GM19328 (cell line): ENCODE results near the gene FARSB.
"Not testable (repeated sequence)": the region's sequence is repeated elsewhere in the genome, so short reads cannot be mapped to it uniquely, and the experiment has no call there.

Experiments
- ATAC-seq: cut with Tn5 transposase; IDR thresholded peaks from one replicate; pipeline ENCODE4 v1.9.1; 2021; ENCODE audit warnings: mild to moderate bottlenecking, moderate library complexity; ENCODE audit not compliant: unreplicated experiment

FARSB gene

DNA sequence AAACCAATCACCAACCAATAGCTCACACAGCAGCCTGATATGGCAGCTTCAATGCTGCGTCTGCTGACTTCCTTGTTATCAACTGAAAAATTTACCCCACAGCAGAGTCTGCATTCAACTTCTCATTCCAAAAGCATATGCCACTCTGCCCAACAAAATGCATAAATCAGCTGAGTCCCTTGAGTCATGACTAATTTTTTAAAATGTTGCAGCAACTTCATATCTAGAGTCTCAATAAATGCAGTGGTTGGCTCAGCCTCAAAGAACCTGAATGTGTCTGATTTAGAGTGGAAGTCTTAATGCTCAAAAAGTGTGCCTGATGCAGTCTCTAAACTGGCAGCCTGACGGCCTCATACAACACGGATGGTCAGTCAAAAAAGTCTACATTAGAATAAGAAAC lies 46.5 kb downstream of the FARSB start:
- no peak for ATAC-seq

DNA sequence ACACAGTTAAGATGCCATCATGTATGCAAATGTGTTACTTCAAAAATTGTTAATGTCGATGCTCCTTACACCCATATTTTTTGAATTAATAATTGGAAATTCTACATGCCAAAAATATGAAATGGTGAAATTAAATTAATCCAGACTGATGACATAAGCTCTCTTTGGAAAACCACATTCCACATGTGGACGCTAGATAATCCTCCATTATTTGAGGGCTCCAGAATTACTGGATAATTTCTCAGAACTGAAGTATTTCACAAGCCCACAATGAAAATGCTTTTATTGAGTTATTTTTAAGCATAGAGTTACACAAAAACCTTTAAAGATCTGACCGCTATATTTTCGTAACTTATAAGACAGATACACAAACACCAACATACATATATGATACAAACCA lies 47.8 kb downstream of the FARSB start:
- ATAC-seq: no peak

DNA sequence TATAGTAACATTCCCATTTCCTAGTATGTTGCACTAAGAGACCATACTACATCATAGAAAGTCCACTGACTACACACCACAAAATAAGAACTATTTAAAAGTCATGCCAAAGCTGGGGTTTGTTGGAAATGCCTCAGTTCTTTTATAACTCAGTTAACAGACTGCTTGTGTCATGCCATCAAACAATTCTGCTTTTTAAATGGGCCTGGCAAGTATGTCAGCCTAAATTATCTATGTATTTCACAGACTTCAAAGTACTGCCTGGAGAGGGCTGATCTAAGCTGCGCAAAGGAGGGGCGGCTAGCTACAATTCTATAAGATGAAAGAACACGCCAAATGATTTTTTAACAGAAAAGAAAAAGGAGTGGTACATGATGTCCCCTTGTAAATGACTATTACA lies 49.6 kb downstream of the FARSB start:
- ATAC-seq: no peak

DNA sequence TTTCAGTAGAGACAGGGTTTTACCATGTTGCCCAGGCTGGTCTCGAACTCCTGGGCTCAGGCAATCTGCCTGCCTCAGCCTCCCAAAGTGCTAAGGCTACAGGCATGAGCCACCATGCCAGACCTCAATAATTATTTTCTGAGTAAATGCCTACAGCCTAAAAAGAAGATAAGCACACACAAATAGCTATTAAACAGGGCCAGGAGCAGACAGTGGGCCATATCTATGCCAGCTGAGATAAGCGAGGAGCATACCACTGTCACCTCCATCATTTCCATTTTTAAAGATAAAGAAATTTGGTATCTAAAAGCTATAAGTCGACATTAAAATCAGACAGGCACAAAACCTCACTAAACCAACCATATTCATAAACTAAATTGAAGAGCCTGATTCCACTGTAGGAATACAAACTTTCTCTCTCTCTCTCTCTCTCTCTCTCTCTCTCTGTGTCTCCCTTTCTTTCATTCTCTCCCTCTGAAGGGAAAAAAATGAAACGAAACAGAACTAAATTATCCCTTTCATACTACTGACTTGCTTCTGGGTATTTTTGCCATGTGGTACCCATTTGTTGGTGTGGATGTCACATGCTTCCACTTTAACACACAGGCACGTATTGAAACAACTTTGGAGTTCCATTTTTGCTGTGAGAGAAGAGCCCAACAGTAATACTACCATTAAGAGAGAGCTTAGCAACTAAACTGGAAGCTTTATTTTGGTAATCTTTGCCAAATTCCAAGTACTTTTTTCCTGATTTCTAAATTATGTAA lies 51.0 kb downstream of the FARSB start:
- no peak for ATAC-seq

DNA sequence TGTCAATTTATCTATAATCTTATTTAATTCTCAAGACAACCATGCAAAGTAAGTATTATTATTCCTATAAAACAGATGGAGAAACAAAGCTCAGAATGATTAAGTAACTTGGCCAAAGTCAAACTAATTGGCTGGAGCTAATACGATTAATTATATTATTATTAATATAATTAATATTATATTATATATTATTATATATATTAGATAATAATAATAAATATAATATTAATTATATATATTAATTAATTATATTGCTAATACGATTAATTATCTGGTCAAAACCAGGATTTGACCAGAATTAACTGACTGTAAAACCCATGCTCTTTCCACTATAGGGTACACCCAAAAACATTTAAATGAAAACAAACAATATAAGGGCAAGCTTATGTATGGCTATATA lies 52.4 kb downstream of the FARSB start:
- no peak for ATAC-seq

DNA sequence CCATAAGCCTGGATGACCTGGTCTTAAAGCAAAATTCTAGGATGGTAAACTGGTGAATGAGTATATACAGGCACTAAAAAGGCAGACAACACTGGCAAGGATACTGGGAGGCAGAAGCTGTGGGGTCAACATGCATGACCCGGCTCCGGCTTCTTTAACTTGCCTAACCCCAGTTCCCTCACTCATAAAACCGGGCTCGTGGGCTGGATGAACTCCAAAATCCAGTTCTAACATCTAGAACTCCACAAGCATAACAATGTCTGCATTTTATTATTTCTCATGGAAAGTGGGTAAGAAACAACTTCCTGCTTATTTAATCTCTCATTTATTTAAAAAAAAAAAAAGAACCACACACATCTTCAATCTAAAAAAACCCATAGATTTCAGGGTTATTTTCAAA lies 57.3 kb downstream of the FARSB start:
- ATAC-seq: no peak

DNA sequence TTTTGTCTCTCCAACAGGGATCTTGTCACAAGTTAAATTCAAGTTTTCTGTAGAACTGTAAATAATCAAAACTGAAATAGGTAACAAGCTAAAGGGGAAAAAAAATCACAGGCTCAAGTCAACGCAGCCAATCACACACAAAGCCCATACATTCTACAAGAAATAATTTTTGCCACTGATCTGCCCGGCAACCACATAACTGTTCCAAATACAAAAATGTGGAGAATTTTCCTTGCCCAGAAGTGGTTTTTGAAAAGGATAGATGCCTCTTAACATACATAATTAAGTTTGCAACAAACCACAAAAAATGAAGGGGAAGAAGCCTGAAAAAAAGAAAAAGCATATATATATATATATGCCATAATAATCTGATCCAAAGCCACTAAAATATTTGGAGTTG lies 60.3 kb downstream of the FARSB start:
- no peak for ATAC-seq

DNA sequence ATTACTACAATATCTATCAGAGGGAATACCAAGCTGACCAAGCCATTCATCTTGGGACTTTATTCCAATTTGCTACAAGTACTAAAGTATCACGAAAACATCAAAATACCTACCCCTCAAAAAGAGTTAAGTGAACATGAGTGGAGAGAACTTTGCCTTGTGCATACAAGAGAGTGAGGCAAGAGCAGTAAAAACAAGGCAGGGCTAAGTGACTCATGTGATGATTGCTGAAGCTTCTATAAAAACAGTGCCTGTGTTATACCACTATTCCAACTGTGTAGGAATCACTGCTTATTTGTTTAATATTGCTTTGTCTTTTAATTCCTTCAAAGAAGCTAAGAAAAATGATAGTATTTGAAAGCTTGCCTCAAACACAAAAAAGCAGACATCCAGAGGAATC lies 61.2 kb downstream of the FARSB start:
- no peak for ATAC-seq

DNA sequence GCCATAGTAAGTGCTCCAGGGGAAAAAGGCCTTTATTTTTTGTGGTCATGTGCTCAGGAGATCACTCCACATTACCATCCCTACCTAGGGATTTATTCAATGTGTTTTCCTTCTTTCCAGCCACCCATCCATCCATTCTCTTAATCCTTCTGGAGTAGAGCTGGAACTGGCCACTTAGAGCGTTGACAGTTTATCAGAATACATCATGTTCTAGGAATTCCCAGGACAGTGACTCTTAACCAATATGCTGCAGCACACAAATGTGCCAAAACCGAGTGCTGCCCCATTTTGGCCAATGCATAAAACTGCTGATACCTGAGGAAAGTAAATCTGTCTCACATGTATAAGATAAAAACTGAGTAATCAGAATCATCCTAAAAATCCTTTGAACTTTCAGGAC lies 63.7 kb downstream of the FARSB start:
- no peak for ATAC-seq

DNA sequence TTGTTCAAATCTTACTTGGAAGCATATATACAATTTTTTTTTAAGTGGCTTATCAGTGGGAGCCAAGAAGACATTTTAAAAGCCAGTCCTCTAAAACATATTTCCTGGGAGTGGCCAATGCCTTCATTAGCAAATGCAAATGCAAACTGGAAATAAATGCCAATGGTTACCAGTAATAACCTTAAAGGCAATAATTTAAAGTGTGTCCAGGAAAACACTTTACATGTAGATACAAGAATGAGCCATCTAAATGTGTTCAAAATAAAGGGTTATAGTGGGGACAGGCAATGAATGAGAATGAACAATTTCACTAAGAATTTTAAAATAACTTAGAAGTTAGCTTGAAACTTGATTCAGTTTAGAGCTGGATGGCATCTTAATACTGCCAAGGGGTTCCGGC lies 64.2 kb downstream of the FARSB start:
- no peak for ATAC-seq

DNA sequence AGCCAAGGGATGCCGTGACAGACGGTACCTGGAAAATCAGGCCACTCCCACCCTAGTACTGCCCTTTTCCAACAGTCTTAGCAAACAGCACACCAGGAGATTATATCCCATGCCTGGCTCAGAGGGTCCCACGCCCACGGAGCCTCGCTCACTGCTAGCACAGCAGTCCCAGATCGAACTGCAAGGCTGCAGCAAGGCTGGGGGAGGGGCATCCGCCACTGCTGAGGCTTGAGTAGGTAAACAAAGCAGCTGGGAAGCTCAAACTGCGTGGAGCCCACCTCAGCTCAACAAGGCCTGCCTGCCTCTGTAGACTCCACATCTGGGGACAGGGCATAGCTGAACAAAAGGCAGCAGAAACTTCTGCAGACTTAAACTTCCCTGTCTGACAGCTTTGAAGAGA lies 71.3 kb downstream of the FARSB start:
- ATAC-seq: not testable (repeated sequence)

DNA sequence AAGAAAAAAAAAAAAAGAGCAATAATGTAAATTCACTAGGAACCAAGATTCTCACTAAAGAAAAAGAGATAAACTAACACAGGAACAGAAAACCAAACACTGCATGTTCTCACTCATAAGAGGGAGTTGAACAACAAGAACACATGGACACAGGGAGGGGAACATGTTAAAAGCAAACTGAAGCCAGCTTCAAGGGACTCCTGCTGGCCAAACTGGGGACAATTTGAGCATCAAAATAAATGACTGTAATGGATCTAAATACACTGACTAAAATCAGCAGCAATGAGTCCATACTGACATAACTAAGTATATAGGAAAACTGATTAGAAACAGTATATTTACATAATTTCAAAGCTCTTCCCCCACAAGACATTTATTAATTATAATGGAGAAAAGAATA lies 73.0 kb downstream of the FARSB start:
- ATAC-seq: no peak

DNA sequence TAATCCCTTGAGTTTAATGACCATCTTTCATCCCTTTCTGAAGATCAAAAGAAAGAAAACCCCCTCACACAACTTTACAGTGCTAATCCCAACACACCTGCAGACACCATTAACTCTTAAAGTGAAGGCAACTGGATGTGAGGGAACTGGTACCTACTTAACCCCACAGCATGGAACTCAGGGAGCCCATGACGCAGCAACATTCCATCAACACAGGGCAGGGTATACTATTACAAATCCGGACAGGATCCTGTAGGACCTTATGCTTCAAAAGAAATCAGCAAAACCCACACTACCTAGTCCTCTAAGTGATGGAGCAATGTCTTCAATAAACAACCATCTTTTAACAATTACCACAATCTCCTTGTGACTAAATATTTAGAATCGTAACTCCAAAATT lies 78.6 kb downstream of the FARSB start:
- no peak for ATAC-seq

DNA sequence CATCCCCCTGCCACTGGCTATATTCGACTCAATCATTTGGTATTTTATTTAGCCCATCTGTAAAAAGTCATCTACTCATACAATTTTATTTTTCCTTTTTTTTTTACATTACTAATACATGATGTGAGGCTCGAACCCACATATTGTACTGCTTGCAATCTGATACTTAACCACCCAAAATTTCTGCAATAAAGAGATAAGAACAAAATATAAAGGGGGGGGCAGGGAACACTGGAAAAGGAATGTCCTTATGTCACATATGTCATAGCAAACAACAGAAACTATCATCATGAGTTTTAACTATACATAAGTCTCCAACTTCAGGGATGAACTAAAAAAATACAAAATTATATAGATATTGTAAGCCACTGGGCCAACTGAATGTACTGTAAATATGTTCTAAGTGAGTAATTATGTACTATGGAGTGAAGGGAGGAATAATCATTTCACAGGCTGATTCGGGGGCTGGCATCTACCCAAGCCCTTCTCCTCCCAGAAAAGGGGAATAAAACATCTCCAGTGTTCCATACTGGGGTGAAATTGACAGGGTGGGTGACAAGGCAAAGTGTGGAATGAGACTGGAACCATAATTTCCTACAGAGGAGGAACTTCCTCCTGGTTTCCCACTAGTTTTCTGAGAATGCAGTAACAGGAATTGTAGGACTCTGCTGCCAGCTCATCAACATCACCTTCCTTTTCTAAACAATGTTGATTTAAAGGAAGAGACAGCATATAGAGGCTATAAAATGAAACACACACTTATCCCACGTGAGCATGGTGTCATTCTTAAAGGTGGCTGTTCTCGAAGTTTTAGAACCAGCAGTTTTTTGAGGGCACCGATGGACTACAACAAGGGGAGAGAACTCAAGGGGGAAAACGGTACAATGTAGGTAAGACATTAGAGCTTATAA lies 79.5 kb downstream of the FARSB start:
- ATAC-seq: no peak

DNA sequence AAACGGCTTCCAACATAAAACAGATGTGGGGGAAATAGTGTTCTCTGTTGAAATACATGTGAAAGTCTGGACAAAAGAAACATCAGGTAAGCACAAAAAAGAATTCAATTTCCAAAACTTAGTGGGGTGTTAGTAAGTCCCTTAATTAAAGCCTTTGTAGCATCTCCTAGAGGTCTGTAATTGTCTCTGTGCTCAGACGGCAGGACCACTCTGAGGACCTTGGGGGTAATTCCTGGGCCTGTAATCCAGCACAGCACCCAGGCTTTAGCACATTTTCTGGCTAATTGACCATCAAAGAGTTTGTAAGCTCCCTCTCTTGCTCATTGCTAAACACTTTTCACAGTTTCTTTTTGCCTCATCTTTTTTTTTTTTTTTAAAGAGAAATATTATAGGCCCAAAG lies 80.3 kb downstream of the FARSB start:
- no peak for ATAC-seq

DNA sequence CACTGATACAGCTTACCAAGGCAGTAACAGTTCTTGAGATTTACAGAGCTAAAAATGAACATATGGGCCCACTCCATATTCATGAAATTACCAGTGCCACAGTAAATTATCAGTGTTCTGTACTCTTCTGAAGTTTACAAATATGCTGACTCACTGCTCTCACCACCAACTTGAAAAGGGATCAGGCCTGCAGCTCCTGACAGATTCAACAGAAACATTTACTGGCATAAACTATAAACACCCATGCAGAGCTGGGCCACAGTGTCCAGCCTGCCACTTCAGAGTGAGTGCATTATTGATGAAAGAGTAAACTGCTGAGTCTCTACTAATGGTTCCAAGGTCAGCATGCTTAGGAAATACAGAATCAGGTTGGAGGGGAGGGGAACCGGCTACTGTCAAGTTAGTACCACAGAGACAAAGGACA lies 83.1 kb downstream of the FARSB start:
- ATAC-seq: no peak

DNA sequence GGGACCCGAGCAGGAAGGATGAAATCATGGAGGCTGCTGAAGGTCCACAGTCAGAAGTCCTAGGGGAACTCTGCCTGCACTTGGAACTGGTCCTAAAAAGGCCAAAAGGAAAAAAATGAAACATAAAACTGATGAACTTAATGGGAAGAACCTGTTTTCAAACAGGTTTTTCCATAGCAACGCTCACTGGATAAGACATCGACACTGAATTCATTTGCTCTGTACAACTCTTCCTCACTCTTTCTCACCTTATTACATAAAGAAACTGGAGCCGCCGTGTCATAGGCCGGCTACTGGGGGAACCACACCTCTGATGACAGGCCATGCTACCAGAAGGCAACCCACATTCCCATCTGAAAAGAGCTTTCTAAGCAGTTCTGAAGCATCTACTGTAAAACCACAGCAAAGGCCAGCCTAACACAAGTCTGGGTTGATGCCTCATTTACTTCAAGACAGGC lies 83.6 kb downstream of the FARSB start:
- ATAC-seq: no peak

DNA sequence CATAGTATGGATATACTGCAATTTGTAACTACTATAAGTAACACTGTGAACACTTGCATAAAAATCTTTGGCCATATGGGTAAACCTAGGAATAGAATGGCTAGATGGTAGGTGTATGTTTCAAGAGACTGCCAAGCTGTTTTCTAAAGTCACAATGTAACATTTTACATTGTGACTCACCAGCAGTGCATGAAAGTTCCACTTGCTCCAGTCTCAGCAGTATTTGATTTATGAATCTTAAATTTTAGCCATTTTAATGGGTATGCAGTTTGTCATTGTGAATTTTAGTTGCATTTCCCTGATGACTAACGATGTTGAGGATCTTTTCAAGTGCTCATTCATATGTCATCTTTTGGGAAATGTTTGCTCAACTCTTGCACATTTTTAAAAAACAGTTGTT lies 86.1 kb downstream of the FARSB start:
- ATAC-seq: no peak

DNA sequence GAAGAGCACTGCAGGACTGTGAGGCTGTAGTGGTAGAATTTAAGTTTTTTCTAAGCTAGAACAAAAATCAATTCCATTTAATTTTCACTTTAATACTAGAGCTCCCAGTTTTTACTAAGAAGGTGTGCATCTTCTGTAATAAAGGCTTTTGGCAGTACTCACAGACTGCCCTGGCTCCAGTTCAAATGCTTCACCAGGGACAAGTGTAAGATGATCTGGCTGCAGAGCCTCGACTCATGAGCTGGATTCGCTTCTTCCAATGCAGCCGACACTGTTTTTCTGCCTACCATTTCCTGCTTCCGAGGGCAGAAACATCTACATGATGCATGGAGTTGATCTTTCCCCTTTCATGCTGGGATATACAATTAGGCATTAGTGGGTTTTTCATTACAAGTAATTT lies 87.0 kb downstream of the FARSB start:
- no peak for ATAC-seq

DNA sequence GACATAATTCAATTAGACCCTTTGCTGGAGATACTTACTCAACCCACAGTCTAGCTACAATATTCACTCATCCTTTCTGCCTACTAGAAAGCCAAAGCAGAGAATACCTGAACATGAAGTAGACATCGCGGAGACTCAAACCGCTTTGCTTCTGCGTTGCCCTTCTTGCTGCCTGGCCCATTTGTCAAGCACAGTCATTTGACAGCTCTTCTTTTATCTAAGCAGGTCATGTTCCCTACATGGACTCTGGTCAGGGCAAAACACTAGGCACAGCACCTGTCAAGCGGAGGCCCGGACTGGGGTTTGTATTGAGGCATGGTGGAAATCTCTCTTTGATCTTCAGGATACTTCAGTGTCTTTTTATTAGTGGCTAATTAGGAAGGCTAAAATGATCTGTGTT lies 89.7 kb downstream of the FARSB start:
- ATAC-seq: no peak

DNA sequence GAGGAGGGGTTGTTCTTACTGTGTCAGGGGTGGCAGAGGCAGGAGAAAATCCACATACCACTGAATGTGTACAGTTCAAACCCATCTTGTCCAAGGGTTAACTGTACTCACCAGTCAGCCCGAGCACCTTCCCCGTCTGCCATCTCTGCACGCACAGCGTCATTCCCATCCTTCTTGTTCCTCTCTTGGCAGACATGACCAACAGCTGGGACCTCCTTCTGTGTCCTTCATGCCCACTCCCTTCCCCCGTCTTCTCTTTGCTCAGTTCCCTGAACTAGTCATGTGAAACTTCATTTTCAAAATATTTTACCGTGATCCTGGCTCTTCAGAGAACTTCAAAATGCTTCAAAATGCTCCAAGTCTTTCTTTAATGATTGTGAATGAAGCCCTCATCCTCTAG lies 92.0 kb downstream of the FARSB start:
- ATAC-seq: no peak

DNA sequence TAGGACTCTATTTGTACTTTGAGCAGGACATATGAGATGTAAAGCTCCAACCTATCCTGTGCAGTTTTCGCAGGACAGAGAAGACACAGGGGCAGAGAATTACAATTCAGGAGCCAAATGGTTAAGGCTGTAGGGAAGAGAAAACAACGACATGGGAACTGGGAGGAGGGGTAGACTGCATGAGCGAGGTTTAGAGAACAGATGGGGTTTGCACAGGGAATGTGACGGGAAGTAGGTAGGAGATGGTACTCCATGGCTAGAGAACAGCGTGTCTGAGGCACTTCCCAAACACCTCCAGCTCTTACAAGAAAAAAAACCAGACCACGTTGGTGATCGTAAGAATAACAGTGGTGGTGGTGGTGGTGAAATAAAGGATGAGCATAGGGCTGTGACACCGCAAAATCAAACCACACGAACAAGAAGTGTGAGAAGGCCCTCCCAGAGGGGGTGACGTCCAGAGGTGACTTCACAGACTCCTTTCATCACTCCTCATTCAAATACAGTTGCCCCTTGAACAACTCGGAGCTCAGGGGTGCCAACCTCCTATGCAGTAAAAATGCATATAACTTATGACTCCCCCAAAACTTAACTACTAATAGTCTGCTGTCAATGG lies 92.7 kb downstream of the FARSB start:
- ATAC-seq: no peak
